Lower leg skin (tissue), 4 donors: Measurements from ENCODE around the gene KRT39. TPM values are rescaled to one million over a fixed set of nuclear protein-coding genes. Genes with fewer than 3 reads are reported as not detected.

Experiments
- DNase-seq, 2 donors: peaks; one replicate each; pipeline ENCODE4 v3.0.0-alpha.2; 2019; ENCODE audit warnings: low spot score in 2 of 2
- H3K4me3 ChIP-seq: fragments of 200-600 bp; sonication (generic); 2 replicates; pipeline ENCODE4 v1.5.1; 2017; ENCODE audit warnings: mild to moderate bottlenecking, low read depth; ENCODE audit not compliant: poor library complexity, severe bottlenecking
- CTCF ChIP-seq, 3 donors: fragments of 450-650 bp; IDR thresholded peaks; one replicate each; pipeline ENCODE4 v1.5.1; 2016; ENCODE audit warnings: antibody characterized with exemption in 3 of 3, mild to moderate bottlenecking in 3 of 3, moderate library complexity in 2 of 3
- POLR2A ChIP-seq, 2 donors: fragments of 450-650 bp; IDR thresholded peaks; one replicate each; pipeline ENCODE4 v1.6.1; 2016 to 2017; ENCODE audit warnings: antibody characterized with exemption in 2 of 2, mild to moderate bottlenecking in 1 of 2, moderate library complexity in 1 of 2
- WGBS, 2 donors: methylation state at CpG; one replicate each; pipeline ENCODE4 v1.1.5; 2018; 5-methylcytosine and 5-hydroxymethylcytosine counted together
- intact Hi-C: fragments of 100-400 bp; cut with DNase I; formaldehyde crosslinking; loops from one replicate; pipeline ENCODE4 v1.15.0; 2023; ENCODE audit warnings: low total_unique reads
- total RNA-seq, 4 donors: library from RNA; depleted of rRNA; stranded (reverse); fragments of >200 nt; gene quantifications; one replicate each; pipeline ENCODE4 v1.1.0, GENCODE V29; 2016

The KRT39 gene
- total RNA-seq, 4 donors from 2014 or later = 0.51 to 8.8 TPM; not detected in 2

GRCh38 chr17:40947929-40948328 lies 18.8 kb downstream of the KRT39 start:
- WGBS, 2 donors = 77 to 79% methylated on average over 2 of the region's 2 CpGs
- DNase-seq = no peak
- no peak for TF ChIP-seq POLR2A (IDR thresholded peaks at IDR 0.05)
- TF ChIP-seq CTCF (IDR thresholded peaks at IDR 0.05) = no peak
- no peak overlapping the region for H3K4me3 ChIP-seq
- intact Hi-C loops = no loop called here

GRCh38 chr17:40945414-40945813 lies 21.3 kb downstream of the KRT39 start:
- TF ChIP-seq CTCF (IDR thresholded peaks at IDR 0.05) = no peak
- no peak for TF ChIP-seq POLR2A (IDR thresholded peaks at IDR 0.05)
- intact Hi-C loops = no loop called here
- WGBS, 2 donors = 73 to 91% methylated on average over 6 of the region's 6 CpGs
- no peak for DNase-seq
- H3K4me3 ChIP-seq = no peak overlapping the region

- TF ChIP-seq CTCF (IDR thresholded peaks at IDR 0.05) (no peak), POLR2A (IDR thresholded peaks at IDR 0.05) (no peak)
Observed at GRCh38 chr17:40944531-40944930, 22.2 kb downstream of the KRT39 start.

GRCh38 chr17:40942553-40942952 lies 24.2 kb downstream of the KRT39 start:
- 79 to 94% methylated on average over 3 of the region's 3 CpGs for WGBS, 2 donors
- H3K4me3 ChIP-seq = no peak overlapping the region
- intact Hi-C loops = no loop called here
- DNase-seq = no peak
- no peak for TF ChIP-seq CTCF (IDR thresholded peaks at IDR 0.05)
- TF ChIP-seq POLR2A (IDR thresholded peaks at IDR 0.05) = no peak

More at GRCh38 chr17:40944531-40944930, 22.2 kb downstream of the KRT39 start:
- no peak overlapping the region for H3K4me3 ChIP-seq
- intact Hi-C loops = no loop called here
- WGBS, 2 donors = 41 to 51% methylated on average over 1 of the region's 1 CpG
- DNase-seq = no peak

GRCh38 chr17:40940266-40940665 lies 26.5 kb downstream of the KRT39 start:
- no peak for DNase-seq
- no peak for TF ChIP-seq POLR2A (IDR thresholded peaks at IDR 0.05)
- no peak overlapping the region for H3K4me3 ChIP-seq
- 75 to 87% methylated on average over 6 of the region's 6 CpGs for WGBS, 2 donors
- intact Hi-C loops = no loop called here

- WGBS, 2 donors = 77 to 82% methylated on average over 3 of the region's 3 CpGs
- no peak overlapping the region for H3K4me3 ChIP-seq
- intact Hi-C loops = no loop called here
- TF ChIP-seq CTCF (IDR thresholded peaks at IDR 0.05) (no peak), POLR2A (IDR thresholded peaks at IDR 0.05) (no peak)
- DNase-seq = no peak
Observed at GRCh38 chr17:40938981-40939380, 27.8 kb downstream of the KRT39 start.
